Esophagus squamous epithelium (tissue), 5 donors: ENCODE data around the gene BICC1. TPM values are rescaled to one million over a fixed set of nuclear protein-coding genes. Genes with fewer than 3 reads are reported as not detected.

Experiments used
- DNase-seq: peaks from one replicate; lab custom pipeline; 2025; lab: John Stamatoyannopoulos, UW
- H3K27ac ChIP-seq, 4 donors: fragments of 200-600 bp; sonication (generic); one replicate each; pipeline ENCODE4 v1.5.1; 2016 to 2019; ENCODE audit warnings: mild to moderate bottlenecking in 1 of 4
- H3K27me3 ChIP-seq, 4 donors: fragments of 200-600 bp; sonication (generic); 1 replicate in 3 of 4; 2 replicates in 1 of 4; pipeline versions ENCODE4 v1.5.1 to v1.6.0; 2017 to 2021; ENCODE audit warnings: antibody characterized with exemption in 1 of 4
- H3K36me3 ChIP-seq, 3 donors: fragments of 200-600 bp; sonication (generic); one replicate each; pipeline ENCODE4 v1.5.1; 2016 to 2019
- H3K4me1 ChIP-seq, 3 donors: fragments of 200-600 bp; sonication (generic); one replicate each; pipeline ENCODE4 v1.5.1; 2017 to 2019
- H3K4me3 ChIP-seq, 4 donors: fragments of 200-600 bp; sonication (generic); 1 replicate in 3 of 4; 2 replicates in 1 of 4; pipeline ENCODE4 v1.5.1; 2016 to 2019; ENCODE audit warnings: mild to moderate bottlenecking in 2 of 4, moderate library complexity in 1 of 4
- H3K9me3 ChIP-seq, 3 donors: fragments of 200-600 bp; sonication (generic); one replicate each; pipeline ENCODE4 v1.5.1; 2016 to 2019
- POLR2A ChIP-seq, 4 donors: fragments of 450-650 bp; IDR thresholded peaks; one replicate each; pipeline ENCODE4 v1.6.1; 2017; ENCODE audit warnings: antibody characterized with exemption in 4 of 4, mild to moderate bottlenecking in 4 of 4, moderate library complexity in 3 of 4
- WGBS, 2 donors: methylation state at CpG; one replicate each; pipeline ENCODE4 v1.1.5; 2018; 5-methylcytosine and 5-hydroxymethylcytosine counted together
- intact Hi-C: fragments of 100-400 bp; cut with DNase I; formaldehyde crosslinking; loops from one replicate; pipeline ENCODE4 v1.15.0; 2022
- total RNA-seq, 4 donors: library from RNA; depleted of rRNA; stranded (reverse); fragments of >200 nt; gene quantifications; one replicate each; pipeline ENCODE4 v1.1.0, GENCODE V29; 2016
- TF ChIP-seq, protein P1 (sequence below), 6 experiments: fragments of 450-650 bp in 4 of 6; fragments of 200-600 bp in 2 of 6; sonication (generic) in 2 of 6; IDR thresholded peaks; one replicate each; pipeline ENCODE4 v1.5.1; 2016 to 2019; ENCODE audit warnings: antibody characterized with exemption in 6 of 6, mild to moderate bottlenecking in 4 of 6, moderate library complexity in 4 of 6
- donor health status: DM: yes; HTN: yes; CAD: no.

Gene BICC1
- total RNA-seq, 4 donors from 2014 or later: 0.11 to 8.2 (median 2.0) TPM

GRCh38 chr10:58859526-58859925 is 346.9 kb downstream of the BICC1 start:
- TF ChIP-seq, protein P1, sequence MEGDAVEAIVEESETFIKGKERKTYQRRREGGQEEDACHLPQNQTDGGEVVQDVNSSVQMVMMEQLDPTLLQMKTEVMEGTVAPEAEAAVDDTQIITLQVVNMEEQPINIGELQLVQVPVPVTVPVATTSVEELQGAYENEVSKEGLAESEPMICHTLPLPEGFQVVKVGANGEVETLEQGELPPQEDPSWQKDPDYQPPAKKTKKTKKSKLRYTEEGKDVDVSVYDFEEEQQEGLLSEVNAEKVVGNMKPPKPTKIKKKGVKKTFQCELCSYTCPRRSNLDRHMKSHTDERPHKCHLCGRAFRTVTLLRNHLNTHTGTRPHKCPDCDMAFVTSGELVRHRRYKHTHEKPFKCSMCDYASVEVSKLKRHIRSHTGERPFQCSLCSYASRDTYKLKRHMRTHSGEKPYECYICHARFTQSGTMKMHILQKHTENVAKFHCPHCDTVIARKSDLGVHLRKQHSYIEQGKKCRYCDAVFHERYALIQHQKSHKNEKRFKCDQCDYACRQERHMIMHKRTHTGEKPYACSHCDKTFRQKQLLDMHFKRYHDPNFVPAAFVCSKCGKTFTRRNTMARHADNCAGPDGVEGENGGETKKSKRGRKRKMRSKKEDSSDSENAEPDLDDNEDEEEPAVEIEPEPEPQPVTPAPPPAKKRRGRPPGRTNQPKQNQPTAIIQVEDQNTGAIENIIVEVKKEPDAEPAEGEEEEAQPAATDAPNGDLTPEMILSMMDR (IDR thresholded peaks at IDR 0.05): no peak
- TF ChIP-seq POLR2A (IDR thresholded peaks at IDR 0.05): no peak
- Histone ChIP-seq H3K4me1 (peaks cover 0 to 5% (median 0%) of the 10 kb centered on the region in 3 donors), H3K9me3 (no peaks in the 10 kb centered on the region), H3K27me3 (no peaks in the 10 kb centered on the region), H3K27ac (no peak overlapping the region), H3K4me3 (no peak overlapping the region), H3K36me3 (no peaks in the 10 kb centered on the region)
- intact Hi-C loops: no loop called here
- 90 to 97% methylated on average over 2 of the region's 2 CpGs for WGBS, 2 donors
- DNase-seq: no peak

DNA sequence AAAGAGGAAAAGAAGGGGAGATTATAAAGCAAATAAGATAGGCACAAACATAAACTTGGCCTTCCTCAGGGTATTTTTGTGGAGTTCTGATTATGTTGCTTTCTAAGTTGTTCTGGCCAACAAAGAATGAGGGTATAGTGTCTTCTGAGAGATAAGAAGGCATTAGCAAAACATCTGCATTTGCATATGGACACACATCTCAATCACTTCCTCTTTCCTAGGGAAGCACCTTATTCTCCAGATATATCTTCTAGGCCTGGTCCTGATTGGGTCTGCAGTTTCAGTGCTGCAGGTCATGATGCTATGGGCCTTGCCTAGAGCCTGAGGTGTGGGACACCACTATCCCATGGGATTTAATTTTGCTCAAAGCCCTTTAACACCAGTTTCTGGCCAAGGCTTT is 355.0 kb downstream of the BICC1 start:
- TF ChIP-seq, protein P1 (IDR thresholded peaks at IDR 0.05): no peak
- TF ChIP-seq POLR2A (IDR thresholded peaks at IDR 0.05): no peak
- Histone ChIP-seq H3K36me3 (no peaks in the 10 kb centered on the region), H3K9me3 (no peaks in the 10 kb centered on the region), H3K4me3 (no peak overlapping the region), H3K27me3 (no peaks in the 10 kb centered on the region), H3K4me1 (no peaks in the 10 kb centered on the region), H3K27ac (no peak overlapping the region)
- no peak for DNase-seq
- intact Hi-C loops: no loop called here

GRCh38 chr10:58868736-58869435 is 356.2 kb downstream of the BICC1 start:
- no peak overlapping the region for H3K27ac ChIP-seq
- DNase-seq: no peak
- TF ChIP-seq, protein P1 (IDR thresholded peaks at IDR 0.05): no peak
- no peak for TF ChIP-seq POLR2A (IDR thresholded peaks at IDR 0.05)
- no peak overlapping the region for H3K4me3 ChIP-seq
- no peaks in the 10 kb centered on the region for H3K9me3 ChIP-seq
- no peaks in the 10 kb centered on the region for H3K27me3 ChIP-seq
- intact Hi-C loops: no loop called here
- 68 to 75% methylated on average over 7 to 8 of the region's 8 CpGs for WGBS, 2 donors
- H3K4me1 ChIP-seq: no peaks in the 10 kb centered on the region
- H3K36me3 ChIP-seq: no peaks in the 10 kb centered on the region

- intact Hi-C loops: no loop called here
- Histone ChIP-seq H3K4me3 (no peak overlapping the region), H3K36me3 (no peaks in the 10 kb centered on the region), H3K27ac (no peak overlapping the region), H3K4me1 (no peaks in the 10 kb centered on the region), H3K27me3 (no peaks in the 10 kb centered on the region), H3K9me3 (no peaks in the 10 kb centered on the region)
- WGBS, 2 donors: 87 to 92% methylated on average over 4 of the region's 4 CpGs
- DNase-seq: no peak
- TF ChIP-seq, protein P1 (IDR thresholded peaks at IDR 0.05): no peak
- TF ChIP-seq POLR2A (IDR thresholded peaks at IDR 0.05): no peak
Observed at GRCh38 chr10:58870070-58870469, 357.4 kb downstream of the BICC1 start.

DNA sequence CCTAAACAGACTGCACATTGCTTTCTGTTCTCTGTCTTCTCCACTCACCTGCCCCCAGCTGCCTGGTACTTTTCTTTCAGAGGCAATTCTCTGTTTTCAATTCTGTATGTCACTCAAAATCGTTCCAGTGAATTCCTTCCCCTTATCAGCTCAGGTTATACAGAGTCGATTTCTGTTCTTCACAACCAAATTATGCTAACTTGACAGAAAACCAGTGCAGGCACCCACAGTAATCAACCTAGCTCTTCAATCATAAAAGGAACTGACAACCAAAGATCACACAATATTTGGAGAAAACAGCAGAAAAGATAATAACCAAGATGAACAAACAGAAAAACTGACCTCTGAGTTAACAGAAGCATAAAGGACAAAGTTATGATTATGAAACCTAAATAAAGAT is 360.5 kb downstream of the BICC1 start:
- 28 to 67% methylated on average over 2 of the region's 2 CpGs for WGBS, 2 donors
- no peaks in the 10 kb centered on the region for H3K4me1 ChIP-seq
- no peak for DNase-seq
- TF ChIP-seq POLR2A (IDR thresholded peaks at IDR 0.05): no peak
- TF ChIP-seq, protein P1 (IDR thresholded peaks at IDR 0.05): no peak
- intact Hi-C loops: no loop called here
- H3K9me3 ChIP-seq: no peaks in the 10 kb centered on the region
- H3K36me3 ChIP-seq: no peaks in the 10 kb centered on the region
- H3K27ac ChIP-seq: no peak overlapping the region
- no peak overlapping the region for H3K4me3 ChIP-seq
- H3K27me3 ChIP-seq: no peaks in the 10 kb centered on the region

Other genes starting within 250 kb of the BICC1 start
- gene IPMK, start 245.0 kb upstream of the BICC1 start, total RNA-seq: 10 to 100 TPM in 1 of 4 donors, 1 to 10 TPM in 3; 5.8 to 12.6 (median 8.8) TPM
- 10 to 100 TPM; 11.0 to 25.1 (median 17.6) TPM for gene CISD1, start 243.7 kb upstream of the BICC1 start, total RNA-seq
- gene UBE2D1, start 177.9 kb upstream of the BICC1 start, total RNA-seq: 10 to 100 TPM; 12.2 to 14.9 (median 13.9) TPM
- gene TFAM, start 127.5 kb upstream of the BICC1 start, total RNA-seq: 10 to 100 TPM in 3 of 4 donors, 1 to 10 TPM in 1; 7.2 to 32.8 (median 19.0) TPM